Uterus (tissue), 4 donors: Measurements from ENCODE around the gene UBASH3B. TPM values are rescaled to one million over a fixed set of nuclear protein-coding genes. Genes with fewer than 3 reads are reported as not detected.

Experiments used
- DNase-seq, 2 donors: peaks; one replicate each; pipeline ENCODE4 v3.0.0-alpha.2; 2019 to 2020
- H3K27ac ChIP-seq, 2 donors: fragments of 200-600 bp; sonication (generic); 1 replicate in 1 of 2; 2 replicates in 1 of 2; pipeline ENCODE4 v1.5.1; 2016 to 2018
- H3K27me3 ChIP-seq, 2 donors: fragments of 200-600 bp; sonication (generic); one replicate each; pipeline ENCODE4 v1.5.1; 2018 to 2019; ENCODE audit warnings: control low read depth in 1 of 2
- H3K36me3 ChIP-seq, 2 donors: fragments of 200-600 bp; sonication (generic); one replicate each; pipeline ENCODE4 v1.5.1; 2019; ENCODE audit warnings: control low read depth in 1 of 2
- H3K4me1 ChIP-seq, 2 donors: fragments of 200-600 bp; sonication (generic); one replicate each; pipeline ENCODE4 v1.5.1; 2018 to 2019; ENCODE audit warnings: control low read depth in 1 of 2
- H3K4me3 ChIP-seq, 2 donors: fragments of 200-600 bp; sonication (generic); 1 replicate in 1 of 2; 2 replicates in 1 of 2; pipeline ENCODE4 v1.5.1; 2018 to 2019; ENCODE audit warnings: mild to moderate bottlenecking in 1 of 2
- H3K9me3 ChIP-seq, 2 donors: fragments of 200-600 bp; sonication (generic); one replicate each; pipeline ENCODE4 v1.5.1; 2019; ENCODE audit warnings: control low read depth in 1 of 2
- POLR2A ChIP-seq, 2 donors: fragments of 450-650 bp; IDR thresholded peaks; one replicate each; pipeline ENCODE4 v1.6.1; 2016; ENCODE audit warnings: antibody characterized with exemption in 2 of 2, mild to moderate bottlenecking in 1 of 2, moderate library complexity in 1 of 2
- intact Hi-C: fragments of 100-400 bp; cut with DNase I; formaldehyde crosslinking; loops from one replicate; pipeline ENCODE4 v1.15.1; 2023; ENCODE audit warnings: low total_unique reads
- total RNA-seq, 4 donors: library from RNA; depleted of rRNA in 3 of 4; stranded (reverse); fragments of >200 nt in 3 of 4; gene quantifications; one replicate each; pipeline versions ENCODE4 v1.1.0 to v1.2.4, GENCODE V29; 2014 to 2023
- TF ChIP-seq, protein P1 (sequence below), 4 experiments: fragments of 200-600 bp in 2 of 4; fragments of 450-650 bp in 2 of 4; sonication (generic) in 2 of 4; IDR thresholded peaks; one replicate each; pipeline ENCODE4 v1.5.1; 2016 to 2019; ENCODE audit warnings: antibody characterized with exemption in 4 of 4, mild to moderate bottlenecking in 2 of 4, moderate library complexity in 1 of 4
- donor health status: DM: yes; HTN: yes; CAD: no.

UBASH3B gene
- total RNA-seq, 4 donors from 2014 or later = under 0.01 to 5.8 (median 2.0) TPM

DNA sequence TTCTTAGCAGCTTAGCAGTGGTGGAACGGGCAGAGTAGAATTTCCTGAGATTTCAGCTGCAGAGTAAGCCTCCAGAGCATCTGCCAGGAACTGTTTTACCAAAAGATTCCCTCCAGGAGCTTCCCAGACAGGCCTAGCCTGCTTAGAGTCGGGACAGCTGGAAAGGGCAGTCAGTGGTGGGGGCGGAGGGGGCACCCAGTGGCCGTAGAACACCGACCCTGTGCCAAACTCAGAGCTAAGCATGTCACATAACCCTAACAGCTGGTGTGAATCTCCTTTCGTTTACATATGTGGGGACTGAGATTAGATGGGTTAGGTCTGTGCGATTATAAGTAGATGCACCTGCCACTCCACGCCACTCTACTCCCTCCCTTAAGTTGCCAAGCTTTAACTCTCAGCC is 102.8 kb downstream of the UBASH3B start:
- no peak for TF ChIP-seq POLR2A (IDR thresholded peaks at IDR 0.05)
- TF ChIP-seq, protein P1, sequence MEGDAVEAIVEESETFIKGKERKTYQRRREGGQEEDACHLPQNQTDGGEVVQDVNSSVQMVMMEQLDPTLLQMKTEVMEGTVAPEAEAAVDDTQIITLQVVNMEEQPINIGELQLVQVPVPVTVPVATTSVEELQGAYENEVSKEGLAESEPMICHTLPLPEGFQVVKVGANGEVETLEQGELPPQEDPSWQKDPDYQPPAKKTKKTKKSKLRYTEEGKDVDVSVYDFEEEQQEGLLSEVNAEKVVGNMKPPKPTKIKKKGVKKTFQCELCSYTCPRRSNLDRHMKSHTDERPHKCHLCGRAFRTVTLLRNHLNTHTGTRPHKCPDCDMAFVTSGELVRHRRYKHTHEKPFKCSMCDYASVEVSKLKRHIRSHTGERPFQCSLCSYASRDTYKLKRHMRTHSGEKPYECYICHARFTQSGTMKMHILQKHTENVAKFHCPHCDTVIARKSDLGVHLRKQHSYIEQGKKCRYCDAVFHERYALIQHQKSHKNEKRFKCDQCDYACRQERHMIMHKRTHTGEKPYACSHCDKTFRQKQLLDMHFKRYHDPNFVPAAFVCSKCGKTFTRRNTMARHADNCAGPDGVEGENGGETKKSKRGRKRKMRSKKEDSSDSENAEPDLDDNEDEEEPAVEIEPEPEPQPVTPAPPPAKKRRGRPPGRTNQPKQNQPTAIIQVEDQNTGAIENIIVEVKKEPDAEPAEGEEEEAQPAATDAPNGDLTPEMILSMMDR (IDR thresholded peaks at IDR 0.05) = no peak
- Histone ChIP-seq H3K27me3 (no peaks in the 10 kb centered on the region), H3K4me1 (no peaks in the 10 kb centered on the region), H3K4me3 (no peak overlapping the region), H3K27ac (no peak overlapping the region), H3K9me3 (no peaks in the 10 kb centered on the region), H3K36me3 (no peaks in the 10 kb centered on the region)
- intact Hi-C loops = no loop called here
- no peak for DNase-seq

DNA sequence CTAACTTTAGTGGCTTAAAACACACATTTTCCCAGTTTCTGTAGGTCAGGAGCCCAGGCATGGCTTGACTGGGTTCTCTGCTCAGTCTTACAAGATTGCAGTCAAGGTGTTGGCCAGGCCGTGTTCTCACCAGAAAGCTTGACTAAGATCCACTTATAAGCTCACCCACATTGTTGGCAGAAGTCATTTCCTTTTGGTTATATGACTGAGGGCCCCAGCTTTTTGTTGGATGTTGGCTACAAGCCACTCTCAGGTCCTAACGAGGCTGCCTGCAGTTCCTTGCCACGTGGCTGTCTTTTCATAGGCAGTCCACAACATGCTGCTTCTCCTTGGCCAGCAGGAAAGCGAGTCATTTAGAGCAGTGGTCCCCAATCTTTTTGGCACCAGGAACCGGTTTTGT is 103.5 kb downstream of the UBASH3B start:
- no peaks in the 10 kb centered on the region for H3K36me3 ChIP-seq
- no peaks in the 10 kb centered on the region for H3K9me3 ChIP-seq
- H3K4me1 ChIP-seq = no peaks in the 10 kb centered on the region
- no peak overlapping the region for H3K27ac ChIP-seq
- intact Hi-C loops = no loop called here
- H3K4me3 ChIP-seq = no peak overlapping the region
- no peak for DNase-seq
- no peak for TF ChIP-seq POLR2A (IDR thresholded peaks at IDR 0.05)
- TF ChIP-seq, protein P1 (IDR thresholded peaks at IDR 0.05) = no peak
- H3K27me3 ChIP-seq = no peaks in the 10 kb centered on the region

DNA sequence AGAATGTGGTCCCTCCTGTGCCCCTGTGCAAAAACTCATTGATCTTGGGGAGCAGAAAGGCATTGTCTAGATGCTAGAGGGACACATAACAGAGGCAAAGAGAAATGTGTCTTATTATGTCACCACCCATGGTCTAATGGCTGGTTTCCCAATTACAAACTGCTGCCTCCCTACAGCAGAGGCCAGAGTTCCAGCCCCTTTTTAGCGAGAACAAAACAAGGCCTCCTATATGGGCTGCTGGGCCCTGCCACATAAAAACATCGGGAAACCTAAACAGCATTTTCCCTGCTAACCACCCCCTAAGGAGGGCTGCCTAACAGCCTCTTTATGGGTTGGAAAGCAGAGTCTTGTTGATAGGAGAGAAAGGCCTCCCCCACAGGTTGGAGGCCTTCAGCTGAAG is 107.6 kb downstream of the UBASH3B start:
- TF ChIP-seq POLR2A (IDR thresholded peaks at IDR 0.05) = no peak
- TF ChIP-seq, protein P1 (IDR thresholded peaks at IDR 0.05) = no peak
- no peaks in the 10 kb centered on the region for H3K9me3 ChIP-seq
- no peaks in the 10 kb centered on the region for H3K27me3 ChIP-seq
- DNase-seq = no peak
- intact Hi-C loops = no loop called here
- no peaks in the 10 kb centered on the region for H3K4me1 ChIP-seq
- no peaks in the 10 kb centered on the region for H3K36me3 ChIP-seq
- no peak overlapping the region for H3K4me3 ChIP-seq
- H3K27ac ChIP-seq = no peak overlapping the region

DNA sequence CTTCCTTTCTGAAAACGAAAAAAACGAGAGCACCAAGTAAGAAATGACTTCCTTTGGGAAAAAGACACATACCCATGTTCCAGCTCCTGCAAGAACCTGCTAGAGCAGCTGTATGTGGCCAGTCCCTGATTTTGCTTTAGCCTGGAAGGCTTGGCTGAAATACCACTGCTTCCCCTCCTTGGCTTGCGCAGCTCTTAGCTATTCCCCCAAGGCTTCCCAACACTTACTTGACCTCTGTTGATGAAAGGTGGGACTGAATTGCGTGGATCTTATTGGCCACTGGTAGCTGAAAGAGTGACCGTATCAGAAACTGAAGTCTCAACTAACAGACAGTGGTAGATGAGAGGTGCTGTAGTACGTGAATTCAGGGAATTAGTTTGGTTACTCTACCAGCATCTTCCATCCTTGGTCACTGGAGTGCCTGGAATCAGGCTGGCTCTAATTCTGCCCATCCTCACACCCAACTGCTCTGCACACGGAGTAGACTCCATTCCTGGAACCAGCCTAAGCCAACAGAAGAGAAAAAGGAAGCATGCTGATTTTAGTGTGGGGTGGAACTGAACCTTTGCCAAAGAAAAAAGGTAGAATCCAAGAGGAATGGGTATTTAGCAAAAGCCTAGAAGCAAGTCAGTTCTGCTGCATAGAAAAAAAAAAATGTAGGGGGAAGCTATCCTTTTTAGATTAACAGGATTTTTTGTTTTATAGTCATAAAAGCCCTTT is 109.0 kb downstream of the UBASH3B start:
- H3K9me3 ChIP-seq = no peaks in the 10 kb centered on the region
- no peaks in the 10 kb centered on the region for H3K4me1 ChIP-seq
- intact Hi-C loops = no loop called here
- H3K27ac ChIP-seq = no peak overlapping the region
- TF ChIP-seq POLR2A (IDR thresholded peaks at IDR 0.05) = no peak
- TF ChIP-seq, protein P1 (IDR thresholded peaks at IDR 0.05) = no peak
- H3K36me3 ChIP-seq = no peaks in the 10 kb centered on the region
- H3K27me3 ChIP-seq = no peaks in the 10 kb centered on the region
- no peak for DNase-seq
- no peak overlapping the region for H3K4me3 ChIP-seq

DNA sequence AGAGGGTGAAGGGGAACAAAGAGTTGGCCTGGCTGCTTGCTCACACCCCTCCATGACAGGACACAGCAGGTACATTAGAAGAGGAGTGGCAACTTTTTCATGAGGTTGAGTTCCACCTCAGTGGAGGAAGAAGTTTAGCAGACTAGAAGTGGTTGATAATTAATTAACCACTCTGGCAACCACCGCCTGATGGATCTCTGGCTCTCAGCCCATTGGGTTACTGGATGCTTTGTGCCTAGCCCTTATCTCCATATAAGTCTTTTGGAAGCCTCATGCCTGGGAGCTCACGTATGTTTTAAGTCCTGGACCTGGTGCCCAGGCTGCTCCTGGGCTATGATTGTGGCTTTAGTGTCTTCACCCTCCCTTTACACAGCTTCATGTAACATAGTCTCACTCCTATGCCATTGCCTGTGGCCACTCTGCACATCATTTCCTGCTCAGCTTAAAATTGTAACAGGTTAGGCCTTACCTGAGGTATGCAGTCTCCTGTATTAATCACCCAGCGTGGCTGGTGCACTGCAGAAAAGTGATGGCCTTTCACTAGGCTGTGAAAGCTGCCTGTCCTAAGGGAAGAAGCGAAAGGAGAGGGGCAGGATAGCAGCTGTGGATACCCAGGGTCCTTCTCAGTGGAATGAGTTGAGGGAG is 110.1 kb downstream of the UBASH3B start:
- TF ChIP-seq, protein P1 (IDR thresholded peaks at IDR 0.05) = no peak
- no peak for TF ChIP-seq POLR2A (IDR thresholded peaks at IDR 0.05)
- H3K4me3 ChIP-seq = no peak overlapping the region
- H3K4me1 ChIP-seq = no peaks in the 10 kb centered on the region

More for the DNA sequence above, 110.1 kb downstream of the UBASH3B start:
- no peaks in the 10 kb centered on the region for H3K36me3 ChIP-seq
- intact Hi-C loops = no loop called here
- H3K9me3 ChIP-seq = no peaks in the 10 kb centered on the region
- no peak for DNase-seq
- H3K27me3 ChIP-seq = no peaks in the 10 kb centered on the region
- no peak overlapping the region for H3K27ac ChIP-seq
